Measurements from ENCODE around the gene CPE. TPM values are rescaled to one million over a fixed set of nuclear protein-coding genes. Genes with fewer than 3 reads are reported as not detected.

Gene CPE
- total RNA-seq, 1 experiment from 2014 or later, result 53.6 TPM

Other genes starting within 250 kb of the CPE start
- 19.3 and 26.5 TPM in 2 replicates for gene KLHL2, start 171.4 kb upstream of the CPE start, total RNA-seq (2014; rRNA removed; shearing (Covaris generic))
- gene MSMO1, start 51.3 kb upstream of the CPE start, total RNA-seq (2014; rRNA removed; shearing (Covaris generic)), result 184 and 200 TPM in 2 replicates